T-helper 2 cell treated with Interferon-gamma antibody and Interleukin-4, amounts not matched to agents 5 μg/mL and 100 μg/mL, for 36 hours (primary cell): ENCODE measurements around the gene CNTLN.

ENCODE experiments used
- DNase-seq: peaks from one replicate; pipeline ENCODE4 v3.0.0; 2021; ENCODE audit warnings: low spot score
- H3K27ac Mint-ChIP-seq: one replicate; pipeline ENCODE4 v1.8.0; 2021; ENCODE audit warnings: mild to moderate bottlenecking, mixed read lengths
- H3K27me3 Mint-ChIP-seq: one replicate; pipeline ENCODE4 v1.8.0; 2021; ENCODE audit warnings: low read depth, mixed read lengths
- H3K36me3 Mint-ChIP-seq: one replicate; pipeline ENCODE4 v1.8.0; 2021; ENCODE audit warnings: low read depth, mixed read lengths
- H3K4me1 Mint-ChIP-seq: one replicate; pipeline ENCODE4 v1.8.0; 2021; ENCODE audit warnings: low read depth, mixed read lengths
- H3K4me3 Mint-ChIP-seq: one replicate; pipeline ENCODE4 v1.8.0; 2022; ENCODE audit warnings: mild to moderate bottlenecking, moderate library complexity, mixed read lengths
- H3K9me3 Mint-ChIP-seq: one replicate; pipeline ENCODE4 v1.8.0; 2021; ENCODE audit warnings: mixed read lengths

Gene CNTLN

GRCh38 chr9:17134396-17135294, at the start of gene CNTLN:
CNTLN (plus strand) TSS chr9:17135040; CDS start chr9:17135066, 26 bp downstream.
- Mint-ChIP-seq H3K4me3 (peak within 1 kb of the TSS; percentile 77), H3K4me1 (peaks cover 9% of the 10 kb centered on the region), H3K27ac (peak within 1 kb of the TSS; percentile 86), H3K36me3 (no peaks in the 10 kb centered on the region), H3K27me3 (peaks cover 8% of the 10 kb centered on the region), H3K9me3 (no peaks in the 10 kb centered on the region)
- DNase-seq, result peak; percentile 53

- Mint-ChIP-seq H3K4me1 (no peaks in the 10 kb centered on the region), H3K27me3 (no peaks in the 10 kb centered on the region), H3K4me3 (no peak overlapping the region), H3K27ac (no peak overlapping the region), H3K36me3 (no peaks in the 10 kb centered on the region), H3K9me3 (peaks cover 7% of the 10 kb centered on the region)
- no peak for DNase-seq
Observed at GRCh38 chr9:17088566-17088965, 46.3 kb upstream of the CNTLN start.

DNA sequence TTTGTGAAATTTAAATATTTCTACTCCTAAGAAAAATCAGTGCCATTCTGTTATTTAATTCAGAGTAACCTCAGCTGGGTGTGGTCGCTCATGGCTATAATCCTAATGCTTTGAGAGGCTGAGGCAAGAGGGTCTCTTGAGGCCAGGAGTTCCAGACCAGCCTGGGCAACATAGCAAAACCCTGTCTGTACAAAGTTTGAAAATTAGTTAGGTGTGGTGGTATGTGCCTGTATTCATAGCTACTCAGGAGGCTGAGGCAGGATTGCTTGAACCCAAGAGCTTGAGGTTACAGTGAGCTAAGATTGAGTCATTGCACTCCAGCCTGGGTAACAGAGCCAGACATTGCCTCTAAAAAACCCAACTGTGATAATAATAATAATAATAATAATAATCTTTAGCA, 44.8 kb upstream of the CNTLN start:
- Mint-ChIP-seq H3K4me3 (no peak overlapping the region), H3K27me3 (no peaks in the 10 kb centered on the region), H3K27ac (no peak overlapping the region), H3K4me1 (no peaks in the 10 kb centered on the region), H3K9me3 (no peaks in the 10 kb centered on the region), H3K36me3 (no peaks in the 10 kb centered on the region)
- DNase-seq, result no peak

GRCh38 chr9:17116400-17116837, 18.4 kb upstream of the CNTLN start:
- Mint-ChIP-seq H3K9me3 (no peaks in the 10 kb centered on the region), H3K27me3 (no peaks in the 10 kb centered on the region), H3K27ac (no peak overlapping the region), H3K4me1 (no peaks in the 10 kb centered on the region), H3K4me3 (no peak overlapping the region), H3K36me3 (no peaks in the 10 kb centered on the region)
- DNase-seq, result no peak

GRCh38 chr9:17117372-17117771, 17.5 kb upstream of the CNTLN start:
- H3K4me1 Mint-ChIP-seq, result no peaks in the 10 kb centered on the region
- H3K27me3 Mint-ChIP-seq, result no peaks in the 10 kb centered on the region
- no peak overlapping the region for H3K4me3 Mint-ChIP-seq
- no peaks in the 10 kb centered on the region for H3K36me3 Mint-ChIP-seq
- H3K27ac Mint-ChIP-seq, result no peak overlapping the region
- H3K9me3 Mint-ChIP-seq, result peaks cover 4% of the 10 kb centered on the region
- no peak for DNase-seq

DNA sequence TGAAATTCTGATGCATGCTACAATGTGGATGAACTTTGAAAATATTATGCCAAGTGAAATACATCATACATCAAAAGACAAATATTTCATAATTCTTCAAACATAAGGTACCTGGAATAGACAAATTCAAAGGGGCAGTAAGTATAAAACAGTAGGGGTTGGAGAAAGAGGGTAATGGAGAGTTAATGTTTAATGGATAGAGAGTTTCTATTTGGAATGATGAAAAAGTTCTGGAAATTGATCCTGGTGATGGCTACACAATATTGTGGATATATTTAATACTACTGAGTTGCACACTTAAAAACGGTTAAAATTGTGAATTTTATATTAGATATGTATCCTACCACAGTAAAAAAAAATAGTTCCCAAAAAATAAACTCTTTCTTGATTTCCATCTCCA, 14.6 kb upstream of the CNTLN start:
- H3K4me3 Mint-ChIP-seq, result no peak overlapping the region

DNA sequence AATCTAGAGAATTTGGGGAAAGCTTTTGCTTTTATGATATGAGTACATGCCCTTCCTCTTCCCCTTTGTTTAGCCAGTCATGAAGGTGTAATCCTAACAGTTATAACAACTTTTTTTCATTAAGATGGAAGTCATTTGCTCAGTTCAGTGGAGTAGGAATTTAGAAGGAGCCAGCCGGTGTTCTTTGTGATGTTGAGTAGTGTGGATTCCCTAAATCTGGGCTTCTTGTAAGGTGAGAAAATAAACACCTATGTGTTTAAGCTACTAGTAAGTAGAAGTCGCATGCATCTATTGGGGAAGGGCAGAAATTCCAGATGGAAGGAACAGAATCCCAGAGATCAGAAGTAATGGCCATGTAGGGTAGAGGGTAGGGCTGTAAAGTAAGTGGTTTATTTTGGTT, 13.6 kb upstream of the CNTLN start:
- DNase-seq, result no peak
- H3K36me3 Mint-ChIP-seq, result no peaks in the 10 kb centered on the region
- H3K4me1 Mint-ChIP-seq, result no peaks in the 10 kb centered on the region
- H3K27me3 Mint-ChIP-seq, result no peaks in the 10 kb centered on the region
- no peak overlapping the region for H3K27ac Mint-ChIP-seq
- H3K4me3 Mint-ChIP-seq, result no peak overlapping the region
- peaks cover 10% of the 10 kb centered on the region for H3K9me3 Mint-ChIP-seq

More for the DNA sequence above, 14.6 kb upstream of the CNTLN start:
- no peak for DNase-seq
- H3K27me3 Mint-ChIP-seq, result no peaks in the 10 kb centered on the region
- no peaks in the 10 kb centered on the region for H3K36me3 Mint-ChIP-seq
- peaks cover 4% of the 10 kb centered on the region for H3K9me3 Mint-ChIP-seq
- H3K27ac Mint-ChIP-seq, result no peak overlapping the region
- H3K4me1 Mint-ChIP-seq, result no peaks in the 10 kb centered on the region

DNA sequence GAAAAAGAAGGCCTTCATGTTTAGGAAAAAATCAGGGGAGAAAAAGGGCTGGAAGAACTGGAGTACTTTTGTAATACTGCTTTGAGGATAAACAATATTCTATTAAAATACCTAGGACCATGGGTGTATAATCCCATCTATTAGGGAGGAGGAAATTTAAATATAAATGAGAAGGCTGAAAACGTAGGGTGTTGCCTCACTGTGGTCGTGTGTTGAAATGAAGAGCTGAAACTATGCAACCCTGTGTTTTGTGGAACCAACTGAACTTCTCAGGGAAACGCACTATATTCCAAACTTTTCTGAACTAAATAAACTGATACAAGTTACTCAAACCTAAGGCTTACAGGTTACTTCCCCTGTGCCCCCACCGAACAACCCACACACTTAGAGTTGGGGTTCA, 4.5 kb upstream of the CNTLN start:
- H3K4me3 Mint-ChIP-seq, result no peak overlapping the region
- H3K4me1 Mint-ChIP-seq, result peaks cover 6% of the 10 kb centered on the region
- DNase-seq, result no peak
- H3K27me3 Mint-ChIP-seq, result peaks cover 8% of the 10 kb centered on the region
- no peaks in the 10 kb centered on the region for H3K36me3 Mint-ChIP-seq
- H3K27ac Mint-ChIP-seq, result no peak overlapping the region
- H3K9me3 Mint-ChIP-seq, result peaks cover 8% of the 10 kb centered on the region

DNA sequence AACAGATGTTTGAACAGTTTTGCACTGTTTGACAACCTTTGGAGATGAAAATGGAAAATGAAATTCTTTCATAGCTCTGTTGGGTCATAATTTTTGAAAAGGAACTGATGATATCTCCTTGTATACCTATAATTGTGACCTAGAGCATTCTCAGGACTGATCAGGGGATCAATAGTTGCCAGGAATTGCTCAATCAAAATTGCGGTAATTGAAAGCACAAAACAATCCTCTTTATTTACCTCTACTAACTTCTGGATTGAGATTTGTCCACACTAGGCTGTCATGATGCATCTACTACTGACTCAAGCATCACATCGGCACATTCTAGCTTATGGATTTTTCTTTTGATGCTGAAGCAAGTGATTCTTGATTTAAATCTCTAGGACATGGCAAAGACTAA, 4.1 kb upstream of the CNTLN start:
- DNase-seq, result no peak
- Mint-ChIP-seq H3K4me3 (no peak overlapping the region), H3K27me3 (peaks cover 8% of the 10 kb centered on the region), H3K27ac (no peak overlapping the region), H3K36me3 (no peaks in the 10 kb centered on the region), H3K9me3 (peaks cover 6% of the 10 kb centered on the region), H3K4me1 (peaks cover 6% of the 10 kb centered on the region)

GRCh38 chr9:17131494-17131893, 3.3 kb upstream of the CNTLN start:
- Mint-ChIP-seq H3K36me3 (no peaks in the 10 kb centered on the region), H3K4me3 (no peak overlapping the region), H3K27ac (no peak overlapping the region), H3K27me3 (peaks cover 8% of the 10 kb centered on the region), H3K9me3 (no peaks in the 10 kb centered on the region), H3K4me1 (peaks cover 9% of the 10 kb centered on the region)
- DNase-seq, result no peak

DNA sequence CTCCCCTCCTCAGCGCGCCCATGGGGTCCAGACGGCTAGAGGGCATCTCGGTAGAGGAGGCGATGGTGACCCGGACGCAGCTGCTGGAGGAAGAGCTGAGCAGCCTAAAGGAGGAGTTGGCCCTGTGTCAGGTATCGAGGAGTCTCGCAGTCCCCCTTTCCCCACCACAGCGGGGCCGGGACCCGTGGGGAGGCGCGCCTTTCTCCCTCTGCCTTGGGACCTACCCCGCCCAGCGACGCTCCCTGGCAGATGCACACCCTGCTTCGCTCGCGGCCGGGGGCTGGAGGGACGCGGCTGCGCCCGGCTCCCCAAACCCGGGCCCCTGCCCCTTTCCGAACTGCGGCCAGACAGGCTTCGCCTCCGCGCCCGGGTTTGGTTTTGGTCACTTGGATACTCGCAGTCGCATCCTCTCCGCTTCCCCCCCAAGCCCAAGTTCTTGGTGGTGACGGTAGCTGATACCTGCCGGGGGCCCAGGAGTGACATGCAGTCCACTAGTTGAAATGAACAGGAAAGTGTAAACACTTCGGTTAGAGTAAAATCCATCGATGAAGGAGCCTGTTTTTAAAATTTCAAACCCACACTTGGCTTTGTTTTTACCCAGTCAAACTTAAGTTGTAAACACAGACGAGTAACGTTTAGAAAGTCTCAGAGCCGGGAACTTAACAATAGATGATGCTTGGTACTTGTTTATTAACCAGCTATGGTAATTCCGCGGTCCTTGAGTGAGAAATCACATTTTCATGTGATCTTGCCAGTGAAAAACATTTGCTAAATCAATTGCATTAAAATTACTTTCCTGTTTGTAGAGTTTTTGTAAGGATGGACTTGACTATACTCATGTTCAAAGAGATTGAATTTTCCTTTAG, 688 bp downstream of the CNTLN start:
- peak overlapping the region; percentile 31 for H3K27ac Mint-ChIP-seq
- no peak for DNase-seq
- no peaks in the 10 kb centered on the region for H3K36me3 Mint-ChIP-seq
- peak overlapping the region; percentile 77 for H3K4me3 Mint-ChIP-seq
- peaks cover 8% of the 10 kb centered on the region for H3K27me3 Mint-ChIP-seq
- H3K4me1 Mint-ChIP-seq, result peaks cover 9% of the 10 kb centered on the region
- no peaks in the 10 kb centered on the region for H3K9me3 Mint-ChIP-seq

GRCh38 chr9:17137566-17137965, 2.7 kb downstream of the CNTLN start:
- H3K27ac Mint-ChIP-seq, result no peak overlapping the region
- no peaks in the 10 kb centered on the region for H3K36me3 Mint-ChIP-seq
- DNase-seq, result no peak
- H3K4me3 Mint-ChIP-seq, result no peak overlapping the region
- H3K4me1 Mint-ChIP-seq, result peaks cover 9% of the 10 kb centered on the region
- peaks cover 8% of the 10 kb centered on the region for H3K27me3 Mint-ChIP-seq
- H3K9me3 Mint-ChIP-seq, result peaks cover 3% of the 10 kb centered on the region

DNA sequence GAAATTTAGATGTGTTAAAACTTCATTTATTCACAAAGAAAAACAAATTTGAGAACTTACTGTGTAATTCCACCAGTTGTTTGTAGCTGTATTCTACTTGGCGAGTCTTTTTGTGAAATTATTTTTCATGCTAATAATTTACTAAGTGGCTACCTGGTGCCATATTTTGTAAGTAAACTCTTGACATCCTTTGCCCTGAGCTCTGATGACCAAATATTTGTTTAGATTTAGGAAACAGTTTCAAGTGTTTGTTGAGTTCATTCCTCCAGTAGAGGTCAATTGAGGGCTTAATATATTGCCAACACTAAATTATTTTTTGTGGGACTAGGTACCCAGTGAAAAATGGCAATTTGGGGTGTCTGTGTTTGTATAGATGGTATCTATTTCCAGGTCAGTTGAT, 3.7 kb downstream of the CNTLN start:
- Mint-ChIP-seq H3K4me3 (no peak overlapping the region), H3K27ac (no peak overlapping the region), H3K4me1 (peaks cover 9% of the 10 kb centered on the region)

GRCh38 chr9:17140418-17140817, 5.6 kb downstream of the CNTLN start:
- no peak for DNase-seq
- H3K9me3 Mint-ChIP-seq, result peaks cover 6% of the 10 kb centered on the region
- no peak overlapping the region for H3K4me3 Mint-ChIP-seq
- H3K4me1 Mint-ChIP-seq, result peaks cover 3% of the 10 kb centered on the region
- no peak overlapping the region for H3K27ac Mint-ChIP-seq
- no peaks in the 10 kb centered on the region for H3K36me3 Mint-ChIP-seq
- no peaks in the 10 kb centered on the region for H3K27me3 Mint-ChIP-seq

More for the DNA sequence above, 3.7 kb downstream of the CNTLN start:
- Mint-ChIP-seq H3K9me3 (peaks cover 3% of the 10 kb centered on the region), H3K27me3 (peaks cover 8% of the 10 kb centered on the region), H3K36me3 (no peaks in the 10 kb centered on the region)
- DNase-seq, result no peak
